ENCODE data around the gene TBC1D10B.

Gene TBC1D10B

DNA sequence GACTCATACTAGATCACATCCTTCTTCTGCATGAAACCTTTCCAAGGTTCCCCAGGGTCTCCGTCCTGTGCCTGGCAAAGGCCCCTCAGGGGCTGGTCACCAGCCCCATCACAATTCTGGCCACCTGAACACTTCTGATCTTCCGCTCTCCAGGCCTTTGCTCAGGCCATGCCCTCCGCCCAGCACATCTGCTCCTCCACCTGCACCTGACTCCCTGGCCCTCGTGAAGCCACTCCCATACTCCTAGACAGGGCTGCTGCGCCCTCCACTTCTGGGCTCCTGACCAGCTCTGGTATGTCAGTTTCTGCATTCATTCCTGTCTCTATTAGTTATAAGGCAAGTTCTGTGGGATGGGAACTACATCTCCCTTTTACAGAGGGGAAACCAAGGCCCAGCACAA lies 2.4 kb upstream of the TBC1D10B start:
- no peak for ATAC-seq
- TF ChIP-seq, protein P1, sequence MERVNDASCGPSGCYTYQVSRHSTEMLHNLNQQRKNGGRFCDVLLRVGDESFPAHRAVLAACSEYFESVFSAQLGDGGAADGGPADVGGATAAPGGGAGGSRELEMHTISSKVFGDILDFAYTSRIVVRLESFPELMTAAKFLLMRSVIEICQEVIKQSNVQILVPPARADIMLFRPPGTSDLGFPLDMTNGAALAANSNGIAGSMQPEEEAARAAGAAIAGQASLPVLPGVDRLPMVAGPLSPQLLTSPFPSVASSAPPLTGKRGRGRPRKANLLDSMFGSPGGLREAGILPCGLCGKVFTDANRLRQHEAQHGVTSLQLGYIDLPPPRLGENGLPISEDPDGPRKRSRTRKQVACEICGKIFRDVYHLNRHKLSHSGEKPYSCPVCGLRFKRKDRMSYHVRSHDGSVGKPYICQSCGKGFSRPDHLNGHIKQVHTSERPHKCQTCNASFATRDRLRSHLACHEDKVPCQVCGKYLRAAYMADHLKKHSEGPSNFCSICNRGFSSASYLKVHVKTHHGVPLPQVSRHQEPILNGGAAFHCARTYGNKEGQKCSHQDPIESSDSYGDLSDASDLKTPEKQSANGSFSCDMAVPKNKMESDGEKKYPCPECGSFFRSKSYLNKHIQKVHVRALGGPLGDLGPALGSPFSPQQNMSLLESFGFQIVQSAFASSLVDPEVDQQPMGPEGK (CRISPR knock-in tag; IDR thresholded peaks at IDR 0.05; ENCODE audit: borderline replicate concordance), result no peak
- TF ChIP-seq ZC3H10 (CRISPR knock-in tag; IDR thresholded peaks at IDR 0.05) (no peak), CSDC2 (CRISPR knock-in tag; IDR thresholded peaks at IDR 0.05) (no peak), PPARA (CRISPR knock-in tag; IDR thresholded peaks at IDR 0.05; ENCODE audit: borderline replicate concordance) (no peak), ZFP3 (CRISPR knock-in tag; IDR thresholded peaks at IDR 0.05) (no peak), ZNF8 (CRISPR knock-in tag; IDR thresholded peaks at IDR 0.05) (no peak), ZNF565 (CRISPR knock-in tag; conservative IDR thresholded peaks at IDR 0.05; ENCODE audit: low read depth) (no peak), GLIS3 (CRISPR knock-in tag; IDR thresholded peaks at IDR 0.05) (no peak), SNAI2 (CRISPR knock-in tag; IDR thresholded peaks at IDR 0.05) (no peak)
- TF ChIP-seq, protein P2, sequence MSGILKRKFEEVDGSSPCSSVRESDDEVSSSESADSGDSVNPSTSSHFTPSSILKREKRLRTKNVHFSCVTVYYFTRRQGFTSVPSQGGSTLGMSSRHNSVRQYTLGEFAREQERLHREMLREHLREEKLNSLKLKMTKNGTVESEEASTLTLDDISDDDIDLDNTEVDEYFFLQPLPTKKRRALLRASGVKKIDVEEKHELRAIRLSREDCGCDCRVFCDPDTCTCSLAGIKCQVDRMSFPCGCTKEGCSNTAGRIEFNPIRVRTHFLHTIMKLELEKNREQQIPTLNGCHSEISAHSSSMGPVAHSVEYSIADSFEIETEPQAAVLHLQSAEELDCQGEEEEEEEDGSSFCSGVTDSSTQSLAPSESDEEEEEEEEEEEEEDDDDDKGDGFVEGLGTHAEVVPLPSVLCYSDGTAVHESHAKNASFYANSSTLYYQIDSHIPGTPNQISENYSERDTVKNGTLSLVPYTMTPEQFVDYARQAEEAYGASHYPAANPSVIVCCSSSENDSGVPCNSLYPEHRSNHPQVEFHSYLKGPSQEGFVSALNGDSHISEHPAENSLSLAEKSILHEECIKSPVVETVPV (CRISPR knock-in tag; IDR thresholded peaks at IDR 0.05), result no peak
- TF ChIP-seq, protein P3, sequence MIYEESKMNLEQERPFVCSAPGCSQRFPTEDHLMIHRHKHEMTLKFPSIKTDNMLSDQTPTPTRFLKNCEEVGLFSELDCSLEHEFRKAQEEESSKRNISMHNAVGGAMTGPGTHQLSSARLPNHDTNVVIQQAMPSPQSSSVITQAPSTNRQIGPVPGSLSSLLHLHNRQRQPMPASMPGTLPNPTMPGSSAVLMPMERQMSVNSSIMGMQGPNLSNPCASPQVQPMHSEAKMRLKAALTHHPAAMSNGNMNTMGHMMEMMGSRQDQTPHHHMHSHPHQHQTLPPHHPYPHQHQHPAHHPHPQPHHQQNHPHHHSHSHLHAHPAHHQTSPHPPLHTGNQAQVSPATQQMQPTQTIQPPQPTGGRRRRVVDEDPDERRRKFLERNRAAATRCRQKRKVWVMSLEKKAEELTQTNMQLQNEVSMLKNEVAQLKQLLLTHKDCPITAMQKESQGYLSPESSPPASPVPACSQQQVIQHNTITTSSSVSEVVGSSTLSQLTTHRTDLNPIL (CRISPR knock-in tag; IDR thresholded peaks at IDR 0.05; ENCODE audit: low read depth), result no peak

DNA sequence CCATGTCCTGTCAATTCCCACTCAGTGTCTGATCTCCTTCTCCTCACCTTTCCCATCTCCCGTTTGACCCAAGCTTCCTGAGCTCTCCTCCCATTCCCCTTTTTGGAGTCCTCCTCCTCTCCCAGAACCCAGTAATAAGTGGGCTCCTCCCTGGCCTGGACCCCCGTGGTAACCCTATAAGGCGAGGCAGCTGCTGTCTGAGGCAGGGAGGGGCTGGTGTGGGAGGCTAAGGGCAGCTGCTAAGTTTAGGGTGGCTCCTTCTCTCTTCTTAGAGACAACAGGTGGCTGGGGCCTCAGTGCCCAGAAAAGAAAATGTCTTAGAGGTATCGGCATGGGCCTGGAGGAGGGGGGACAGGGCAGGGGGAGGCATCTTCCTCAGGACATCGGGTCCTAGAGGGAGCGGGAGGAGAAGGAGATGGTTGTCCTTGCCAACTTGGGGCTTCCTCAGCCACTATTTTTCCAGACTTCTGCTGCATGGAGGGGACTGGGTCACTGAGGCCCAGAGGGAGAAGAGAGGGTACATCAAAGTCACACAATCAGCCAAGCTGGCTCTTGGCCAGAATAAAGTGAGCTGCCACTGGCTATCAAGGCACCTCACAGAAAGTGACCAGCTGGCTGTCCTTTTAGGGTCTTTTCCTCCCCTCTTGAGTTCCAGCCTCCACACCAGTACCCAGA lies 1.9 kb upstream of the TBC1D10B start:
- no peak for TF ChIP-seq ZFP30 (CRISPR knock-in tag; IDR thresholded peaks at IDR 0.05)
- TF ChIP-seq, protein P4, sequence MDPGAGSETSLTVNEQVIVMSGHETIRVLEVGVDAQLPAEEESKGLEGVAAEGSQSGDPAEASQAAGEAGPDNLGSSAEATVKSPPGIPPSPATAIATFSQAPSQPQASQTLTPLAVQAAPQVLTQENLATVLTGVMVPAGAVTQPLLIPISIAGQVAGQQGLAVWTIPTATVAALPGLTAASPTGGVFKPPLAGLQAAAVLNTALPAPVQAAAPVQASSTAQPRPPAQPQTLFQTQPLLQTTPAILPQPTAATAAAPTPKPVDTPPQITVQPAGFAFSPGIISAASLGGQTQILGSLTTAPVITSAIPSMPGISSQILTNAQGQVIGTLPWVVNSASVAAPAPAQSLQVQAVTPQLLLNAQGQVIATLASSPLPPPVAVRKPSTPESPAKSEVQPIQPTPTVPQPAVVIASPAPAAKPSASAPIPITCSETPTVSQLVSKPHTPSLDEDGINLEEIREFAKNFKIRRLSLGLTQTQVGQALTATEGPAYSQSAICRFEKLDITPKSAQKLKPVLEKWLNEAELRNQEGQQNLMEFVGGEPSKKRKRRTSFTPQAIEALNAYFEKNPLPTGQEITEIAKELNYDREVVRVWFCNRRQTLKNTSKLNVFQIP (CRISPR knock-in tag; IDR thresholded peaks at IDR 0.05; ENCODE audit: borderline replicate concordance, low read depth), result no peak
- TF ChIP-seq, protein P5, sequence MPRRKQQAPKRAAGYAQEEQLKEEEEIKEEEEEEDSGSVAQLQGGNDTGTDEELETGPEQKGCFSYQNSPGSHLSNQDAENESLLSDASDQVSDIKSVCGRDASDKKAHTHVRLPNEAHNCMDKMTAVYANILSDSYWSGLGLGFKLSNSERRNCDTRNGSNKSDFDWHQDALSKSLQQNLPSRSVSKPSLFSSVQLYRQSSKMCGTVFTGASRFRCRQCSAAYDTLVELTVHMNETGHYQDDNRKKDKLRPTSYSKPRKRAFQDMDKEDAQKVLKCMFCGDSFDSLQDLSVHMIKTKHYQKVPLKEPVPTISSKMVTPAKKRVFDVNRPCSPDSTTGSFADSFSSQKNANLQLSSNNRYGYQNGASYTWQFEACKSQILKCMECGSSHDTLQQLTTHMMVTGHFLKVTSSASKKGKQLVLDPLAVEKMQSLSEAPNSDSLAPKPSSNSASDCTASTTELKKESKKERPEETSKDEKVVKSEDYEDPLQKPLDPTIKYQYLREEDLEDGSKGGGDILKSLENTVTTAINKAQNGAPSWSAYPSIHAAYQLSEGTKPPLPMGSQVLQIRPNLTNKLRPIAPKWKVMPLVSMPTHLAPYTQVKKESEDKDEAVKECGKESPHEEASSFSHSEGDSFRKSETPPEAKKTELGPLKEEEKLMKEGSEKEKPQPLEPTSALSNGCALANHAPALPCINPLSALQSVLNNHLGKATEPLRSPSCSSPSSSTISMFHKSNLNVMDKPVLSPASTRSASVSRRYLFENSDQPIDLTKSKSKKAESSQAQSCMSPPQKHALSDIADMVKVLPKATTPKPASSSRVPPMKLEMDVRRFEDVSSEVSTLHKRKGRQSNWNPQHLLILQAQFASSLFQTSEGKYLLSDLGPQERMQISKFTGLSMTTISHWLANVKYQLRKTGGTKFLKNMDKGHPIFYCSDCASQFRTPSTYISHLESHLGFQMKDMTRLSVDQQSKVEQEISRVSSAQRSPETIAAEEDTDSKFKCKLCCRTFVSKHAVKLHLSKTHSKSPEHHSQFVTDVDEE (CRISPR knock-in tag; IDR thresholded peaks at IDR 0.05), result no peak
- no peak for TF ChIP-seq PPARA (CRISPR knock-in tag; IDR thresholded peaks at IDR 0.05; ENCODE audit: borderline replicate concordance)
- TF ChIP-seq, protein P2 (CRISPR knock-in tag; IDR thresholded peaks at IDR 0.05), result no peak
- TF ChIP-seq ARNTL (CRISPR knock-in tag; IDR thresholded peaks at IDR 0.05; ENCODE audit: borderline replicate concordance, low read depth), result no peak
- TF ChIP-seq, protein P3 (CRISPR knock-in tag; IDR thresholded peaks at IDR 0.05; ENCODE audit: low read depth), result no peak
- TF ChIP-seq ZNF70 (CRISPR knock-in tag; IDR thresholded peaks at IDR 0.05), result no peak
- no peak for TF ChIP-seq RARB (CRISPR knock-in tag; IDR thresholded peaks at IDR 0.05)
- no peak for TF ChIP-seq ZNF8 (CRISPR knock-in tag; IDR thresholded peaks at IDR 0.05)
- TF ChIP-seq ZFP3 (CRISPR knock-in tag; IDR thresholded peaks at IDR 0.05), result no peak
- TF ChIP-seq CSDC2 (CRISPR knock-in tag; IDR thresholded peaks at IDR 0.05), result no peak
- TF ChIP-seq TCF4 (CRISPR knock-in tag; IDR thresholded peaks at IDR 0.05; ENCODE audit: borderline replicate concordance), result no peak
- no peak for ATAC-seq

Data from SK-N-SH treated with all-trans-retinoic acid at 6 μM for 48 hours (cell line).